HEK293 (cell line): ENCODE data around the gene KIDINS220.

ENCODE experiments used
- CTCF ChIA-PET: fragments of 350-600 bp; formaldehyde crosslinking; extraction: SDS; loops from one replicate; lab custom pipeline; 2021; ENCODE audit warnings: antibody characterized with exemption; lab: Yijun Ruan, JAX
- POLR2A ChIA-PET: fragments of 300-600 bp; formaldehyde crosslinking; extraction: SDS; loops from one replicate; lab custom pipeline; 2020; ENCODE audit warnings: antibody characterized with exemption, inconsistent platforms; lab: Yijun Ruan, JAX
- H3K27ac ChIP-seq: fragments of 200-500 bp; sonication (Bioruptor generic); 2 replicates; pipeline ENCODE4 v1.5.1; 2014; ENCODE audit warnings: low read depth, low read length, control low read depth, inconsistent platforms; ENCODE audit errors: extremely low read depth
- H3K36me3 ChIP-seq, 2 experiments: fragments of 200-500 bp in 1 of 2; sonication (Bioruptor generic) in 1 of 2; 1 replicate in 1 of 2; 2 replicates in 1 of 2; pipeline ENCODE4 v1.5.1; 2014 to 2017; ENCODE audit warnings: inconsistent platforms in 2 of 2, low read length in 2 of 2; ENCODE audit not compliant: control insufficient read depth in 2 of 2, insufficient read depth in 1 of 2
- H3K4me1 ChIP-seq: fragments of 200-500 bp; sonication (Bioruptor generic); 2 replicates; pipeline ENCODE4 v1.5.1; 2014; ENCODE audit warnings: mild to moderate bottlenecking, low read length, inconsistent platforms; ENCODE audit not compliant: control insufficient read depth, insufficient read depth
- H3K4me3 ChIP-seq: 2 replicates; pipeline ENCODE4 v1.5.1; 2011; ENCODE audit warnings: low read depth, mild to moderate bottlenecking, control low read depth, low read length, moderate library complexity
- H3K9me3 ChIP-seq: fragments of 200-500 bp; sonication (Bioruptor generic); 2 replicates; pipeline ENCODE4 v1.5.1; 2014; ENCODE audit warnings: low read depth, low read length, inconsistent platforms; ENCODE audit not compliant: control insufficient read depth, insufficient read depth
- KLF10 ChIP-seq: fragments of 450-650 bp; IDR thresholded peaks from 2 replicates; pipeline ENCODE4 v1.5.1; 2018; ENCODE audit warnings: missing biosample characterization, mild to moderate bottlenecking, missing genetic modification characterization
- KLF16 ChIP-seq: fragments of 450-650 bp; formaldehyde crosslinking; IDR thresholded peaks from 2 replicates; pipeline ENCODE4 v1.5.1; 2017; ENCODE audit warnings: missing biosample characterization, missing genetic modification characterization
- PRDM4 ChIP-seq: fragments of 450-650 bp; formaldehyde crosslinking; IDR thresholded peaks from 2 replicates; pipeline ENCODE4 v1.5.1; 2017; ENCODE audit warnings: missing biosample characterization, missing genetic modification characterization
- SCRT1 ChIP-seq: fragments of 450-650 bp; formaldehyde crosslinking; IDR thresholded peaks from 2 replicates; pipeline ENCODE4 v1.5.1; 2016; ENCODE audit warnings: missing biosample characterization, missing genetic modification characterization, borderline replicate concordance
- SCRT2 ChIP-seq: fragments of 450-650 bp; formaldehyde crosslinking; IDR thresholded peaks from 2 replicates; pipeline ENCODE4 v1.5.1; 2016; ENCODE audit warnings: missing biosample characterization, missing genetic modification characterization
- YY1 ChIP-seq: fragments of 450-650 bp; formaldehyde crosslinking; IDR thresholded peaks from 2 replicates; pipeline ENCODE4 v1.5.1; 2018; ENCODE audit warnings: missing biosample characterization, missing genetic modification characterization
- ZNF24 ChIP-seq: fragments of 450-650 bp; formaldehyde crosslinking; IDR thresholded peaks from 2 replicates; pipeline ENCODE4 v1.5.1; 2016; ENCODE audit warnings: missing biosample characterization, missing genetic modification characterization
- ZNF354C ChIP-seq: fragments of 450-650 bp; formaldehyde crosslinking; IDR thresholded peaks from 2 replicates; pipeline ENCODE4 v1.5.1; 2016; ENCODE audit warnings: missing biosample characterization, missing genetic modification characterization, low read depth, borderline replicate concordance
- ZNF423 ChIP-seq: fragments of 450-650 bp; formaldehyde crosslinking; IDR thresholded peaks from 2 replicates; pipeline ENCODE4 v1.5.1; 2016; ENCODE audit warnings: missing biosample characterization, missing genetic modification characterization
- ZNF558 ChIP-seq: fragments of 450-650 bp; formaldehyde crosslinking; IDR thresholded peaks from 2 replicates; pipeline ENCODE4 v1.5.1; 2016; ENCODE audit warnings: missing biosample characterization, missing genetic modification characterization
- ZNF585B ChIP-seq: fragments of 450-650 bp; formaldehyde crosslinking; IDR thresholded peaks from 2 replicates; pipeline ENCODE4 v1.5.1; 2016; ENCODE audit warnings: missing biosample characterization, missing genetic modification characterization
- ZNF626 ChIP-seq: fragments of 450-650 bp; sonication (Bioruptor Pico); formaldehyde crosslinking; IDR thresholded peaks from 2 replicates; pipeline ENCODE4 v1.5.1; 2018; ENCODE audit warnings: missing biosample characterization, missing genetic modification characterization, inconsistent platforms
- ZNF707 ChIP-seq: fragments of 450-650 bp; formaldehyde crosslinking; IDR thresholded peaks from 2 replicates; pipeline ENCODE4 v1.5.1; 2016; ENCODE audit warnings: missing biosample characterization, missing genetic modification characterization
- TF ChIP-seq, protein P1 (sequence below): fragments of 450-650 bp; formaldehyde crosslinking; IDR thresholded peaks from 2 replicates; pipeline ENCODE4 v1.5.1; 2016; ENCODE audit warnings: missing biosample characterization, missing genetic modification characterization, borderline replicate concordance
- TF ChIP-seq, protein P2 (sequence below): fragments of 450-650 bp; formaldehyde crosslinking; IDR thresholded peaks from 2 replicates; pipeline ENCODE4 v1.5.1; 2016; ENCODE audit warnings: missing biosample characterization, missing genetic modification characterization, borderline replicate concordance
- TF ChIP-seq, protein P3 (sequence below): fragments of 450-650 bp; formaldehyde crosslinking; IDR thresholded peaks from 2 replicates; pipeline ENCODE4 v1.5.1; 2016; ENCODE audit warnings: missing biosample characterization, missing genetic modification characterization
- TF ChIP-seq, protein P4 (sequence below): fragments of 450-650 bp; IDR thresholded peaks from 2 replicates; pipeline ENCODE4 v1.5.1; 2018; ENCODE audit warnings: missing biosample characterization, missing genetic modification characterization

The KIDINS220 gene

DNA sequence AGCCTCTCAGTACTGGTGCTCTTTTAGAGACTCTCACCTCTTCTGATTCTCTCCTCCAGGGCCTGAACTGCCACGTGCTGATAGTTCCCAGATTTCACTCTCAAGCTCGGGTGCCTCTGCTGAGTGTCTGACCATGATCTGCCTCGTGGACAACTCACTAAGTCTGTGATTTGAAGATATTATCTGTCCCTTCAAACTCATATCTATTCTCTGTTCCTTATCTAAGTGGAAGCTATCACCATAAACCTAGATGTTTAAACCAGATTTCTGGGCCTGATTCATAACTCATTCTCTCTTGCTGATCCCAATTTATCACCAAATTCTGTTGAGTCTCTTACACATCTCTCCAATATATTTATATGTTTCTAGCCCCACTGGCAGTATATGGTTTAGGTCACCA is 29.9 kb upstream of the KIDINS220 start:
- no peaks in the 10 kb centered on the region for H3K9me3 ChIP-seq
- no peak overlapping the region for H3K4me3 ChIP-seq
- CTCF ChIA-PET: interaction anchor here (0.7 to 1.6 kb wide), 2 partner anchors 14 to 86 kb away, joined by 3 read pairs; no protein-coding TSS in a partner anchor
- peaks cover 5 to 17% of the 10 kb centered on the region in 2 experiments; a peak in 2 of 3 replicates for H3K36me3 ChIP-seq
- no peak for TF ChIP-seq KLF10 (tag by site-specific recombination)
- POLR2A ChIA-PET: no interaction called here
- H3K27ac ChIP-seq: no peak overlapping the region
- no peaks in the 10 kb centered on the region for H3K4me1 ChIP-seq

- ChIA-PET POLR2A (interaction anchor here (0.7 kb wide), 1 partner anchor 13 kb away, joined by 3 read pairs; no protein-coding TSS in a partner anchor), CTCF (interaction anchor here (0.6 to 2.4 kb wide), 2 partner anchors 9 to 1260 kb away, joined by 3 to 18 read pairs; no protein-coding TSS in a partner anchor)
- Histone ChIP-seq H3K9me3 (no peaks in the 10 kb centered on the region), H3K36me3 (peaks cover 0 to 25% of the 10 kb centered on the region in 2 experiments; a peak in 1 of 3 replicates), H3K4me1 (0 out of 2 replicates have a peak, but pooled peaks cover 2% of the 10 kb centered on the region), H3K4me3 (no peak overlapping the region), H3K27ac (no peak overlapping the region)
- TF ChIP-seq KLF16: no peak
- TF ChIP-seq SCRT2 (tag by site-specific recombination): peak; percentile 74
- TF ChIP-seq SCRT1 (tag by site-specific recombination): peak; percentile 13; the same call in 1 of the 2 replicates
These were observed 26.0 kb upstream of the KIDINS220 start for GRCh38 chr2:8863331-8863953.

DNA sequence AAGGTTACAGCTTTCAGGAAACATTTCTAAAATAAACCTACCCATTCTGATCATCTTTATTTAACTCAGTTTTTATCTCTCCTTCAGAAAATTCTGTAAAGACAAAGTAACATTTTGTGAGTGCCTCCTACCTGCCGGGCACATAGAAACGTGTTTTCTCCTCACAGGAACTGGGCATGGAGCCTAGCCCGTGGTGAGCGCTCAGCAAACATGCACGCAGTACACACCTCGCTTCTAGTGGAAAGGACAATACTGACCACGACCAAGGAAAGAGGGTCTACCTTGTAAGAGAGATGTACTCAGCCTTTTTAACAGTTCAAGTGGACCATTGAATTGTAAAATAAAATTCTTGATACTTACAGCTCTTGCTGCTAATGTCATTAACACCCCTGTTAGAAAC is 24.8 kb upstream of the KIDINS220 start:
- POLR2A ChIA-PET: no interaction called here
- no peak overlapping the region for H3K4me3 ChIP-seq
- 0 out of 2 replicates have a peak, but pooled peaks cover 2% of the 10 kb centered on the region for H3K4me1 ChIP-seq
- TF ChIP-seq ZNF354C (tag by site-specific recombination) (no peak), ZNF423 (tag by site-specific recombination) (no peak), ZNF707 (tag by site-specific recombination) (no peak), ZNF558 (tag by site-specific recombination) (no peak), ZNF585B (tag by site-specific recombination) (no peak), PRDM4 (tag by site-specific recombination) (no peak), ZNF626 (tag by site-specific recombination) (no peak), YY1 (tag by site-specific recombination) (no peak), ZNF24 (tag by site-specific recombination) (no peak)
- TF ChIP-seq, protein P1, sequence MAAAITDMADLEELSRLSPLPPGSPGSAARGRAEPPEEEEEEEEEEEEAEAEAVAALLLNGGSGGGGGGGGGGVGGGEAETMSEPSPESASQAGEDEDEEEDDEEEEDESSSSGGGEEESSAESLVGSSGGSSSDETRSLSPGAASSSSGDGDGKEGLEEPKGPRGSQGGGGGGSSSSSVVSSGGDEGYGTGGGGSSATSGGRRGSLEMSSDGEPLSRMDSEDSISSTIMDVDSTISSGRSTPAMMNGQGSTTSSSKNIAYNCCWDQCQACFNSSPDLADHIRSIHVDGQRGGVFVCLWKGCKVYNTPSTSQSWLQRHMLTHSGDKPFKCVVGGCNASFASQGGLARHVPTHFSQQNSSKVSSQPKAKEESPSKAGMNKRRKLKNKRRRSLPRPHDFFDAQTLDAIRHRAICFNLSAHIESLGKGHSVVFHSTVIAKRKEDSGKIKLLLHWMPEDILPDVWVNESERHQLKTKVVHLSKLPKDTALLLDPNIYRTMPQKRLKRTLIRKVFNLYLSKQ (tag by site-specific recombination): no peak
- TF ChIP-seq, protein P2, sequence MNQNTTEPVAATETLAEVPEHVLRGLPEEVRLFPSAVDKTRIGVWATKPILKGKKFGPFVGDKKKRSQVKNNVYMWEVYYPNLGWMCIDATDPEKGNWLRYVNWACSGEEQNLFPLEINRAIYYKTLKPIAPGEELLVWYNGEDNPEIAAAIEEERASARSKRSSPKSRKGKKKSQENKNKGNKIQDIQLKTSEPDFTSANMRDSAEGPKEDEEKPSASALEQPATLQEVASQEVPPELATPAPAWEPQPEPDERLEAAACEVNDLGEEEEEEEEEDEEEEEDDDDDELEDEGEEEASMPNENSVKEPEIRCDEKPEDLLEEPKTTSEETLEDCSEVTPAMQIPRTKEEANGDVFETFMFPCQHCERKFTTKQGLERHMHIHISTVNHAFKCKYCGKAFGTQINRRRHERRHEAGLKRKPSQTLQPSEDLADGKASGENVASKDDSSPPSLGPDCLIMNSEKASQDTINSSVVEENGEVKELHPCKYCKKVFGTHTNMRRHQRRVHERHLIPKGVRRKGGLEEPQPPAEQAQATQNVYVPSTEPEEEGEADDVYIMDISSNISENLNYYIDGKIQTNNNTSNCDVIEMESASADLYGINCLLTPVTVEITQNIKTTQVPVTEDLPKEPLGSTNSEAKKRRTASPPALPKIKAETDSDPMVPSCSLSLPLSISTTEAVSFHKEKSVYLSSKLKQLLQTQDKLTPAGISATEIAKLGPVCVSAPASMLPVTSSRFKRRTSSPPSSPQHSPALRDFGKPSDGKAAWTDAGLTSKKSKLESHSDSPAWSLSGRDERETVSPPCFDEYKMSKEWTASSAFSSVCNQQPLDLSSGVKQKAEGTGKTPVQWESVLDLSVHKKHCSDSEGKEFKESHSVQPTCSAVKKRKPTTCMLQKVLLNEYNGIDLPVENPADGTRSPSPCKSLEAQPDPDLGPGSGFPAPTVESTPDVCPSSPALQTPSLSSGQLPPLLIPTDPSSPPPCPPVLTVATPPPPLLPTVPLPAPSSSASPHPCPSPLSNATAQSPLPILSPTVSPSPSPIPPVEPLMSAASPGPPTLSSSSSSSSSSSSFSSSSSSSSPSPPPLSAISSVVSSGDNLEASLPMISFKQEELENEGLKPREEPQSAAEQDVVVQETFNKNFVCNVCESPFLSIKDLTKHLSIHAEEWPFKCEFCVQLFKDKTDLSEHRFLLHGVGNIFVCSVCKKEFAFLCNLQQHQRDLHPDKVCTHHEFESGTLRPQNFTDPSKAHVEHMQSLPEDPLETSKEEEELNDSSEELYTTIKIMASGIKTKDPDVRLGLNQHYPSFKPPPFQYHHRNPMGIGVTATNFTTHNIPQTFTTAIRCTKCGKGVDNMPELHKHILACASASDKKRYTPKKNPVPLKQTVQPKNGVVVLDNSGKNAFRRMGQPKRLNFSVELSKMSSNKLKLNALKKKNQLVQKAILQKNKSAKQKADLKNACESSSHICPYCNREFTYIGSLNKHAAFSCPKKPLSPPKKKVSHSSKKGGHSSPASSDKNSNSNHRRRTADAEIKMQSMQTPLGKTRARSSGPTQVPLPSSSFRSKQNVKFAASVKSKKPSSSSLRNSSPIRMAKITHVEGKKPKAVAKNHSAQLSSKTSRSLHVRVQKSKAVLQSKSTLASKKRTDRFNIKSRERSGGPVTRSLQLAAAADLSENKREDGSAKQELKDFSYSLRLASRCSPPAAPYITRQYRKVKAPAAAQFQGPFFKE (tag by site-specific recombination): no peak
- TF ChIP-seq, protein P3, sequence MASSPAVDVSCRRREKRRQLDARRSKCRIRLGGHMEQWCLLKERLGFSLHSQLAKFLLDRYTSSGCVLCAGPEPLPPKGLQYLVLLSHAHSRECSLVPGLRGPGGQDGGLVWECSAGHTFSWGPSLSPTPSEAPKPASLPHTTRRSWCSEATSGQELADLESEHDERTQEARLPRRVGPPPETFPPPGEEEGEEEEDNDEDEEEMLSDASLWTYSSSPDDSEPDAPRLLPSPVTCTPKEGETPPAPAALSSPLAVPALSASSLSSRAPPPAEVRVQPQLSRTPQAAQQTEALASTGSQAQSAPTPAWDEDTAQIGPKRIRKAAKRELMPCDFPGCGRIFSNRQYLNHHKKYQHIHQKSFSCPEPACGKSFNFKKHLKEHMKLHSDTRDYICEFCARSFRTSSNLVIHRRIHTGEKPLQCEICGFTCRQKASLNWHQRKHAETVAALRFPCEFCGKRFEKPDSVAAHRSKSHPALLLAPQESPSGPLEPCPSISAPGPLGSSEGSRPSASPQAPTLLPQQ: no peak
- TF ChIP-seq, protein P4, sequence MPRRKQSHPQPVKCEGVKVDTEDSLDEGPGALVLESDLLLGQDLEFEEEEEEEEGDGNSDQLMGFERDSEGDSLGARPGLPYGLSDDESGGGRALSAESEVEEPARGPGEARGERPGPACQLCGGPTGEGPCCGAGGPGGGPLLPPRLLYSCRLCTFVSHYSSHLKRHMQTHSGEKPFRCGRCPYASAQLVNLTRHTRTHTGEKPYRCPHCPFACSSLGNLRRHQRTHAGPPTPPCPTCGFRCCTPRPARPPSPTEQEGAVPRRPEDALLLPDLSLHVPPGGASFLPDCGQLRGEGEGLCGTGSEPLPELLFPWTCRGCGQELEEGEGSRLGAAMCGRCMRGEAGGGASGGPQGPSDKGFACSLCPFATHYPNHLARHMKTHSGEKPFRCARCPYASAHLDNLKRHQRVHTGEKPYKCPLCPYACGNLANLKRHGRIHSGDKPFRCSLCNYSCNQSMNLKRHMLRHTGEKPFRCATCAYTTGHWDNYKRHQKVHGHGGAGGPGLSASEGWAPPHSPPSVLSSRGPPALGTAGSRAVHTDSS (tag by site-specific recombination): no peak
- H3K9me3 ChIP-seq: no peaks in the 10 kb centered on the region
- CTCF ChIA-PET: interaction anchor here (2.4 kb wide), 1 partner anchor 11 kb away, joined by 18 read pairs; no protein-coding TSS in a partner anchor
- H3K36me3 ChIP-seq: peaks cover 0 to 22% of the 10 kb centered on the region in 2 experiments; a peak in 1 of 3 replicates
- no peak overlapping the region for H3K27ac ChIP-seq
